BE2C (cell line): Measurements from ENCODE around the gene CPSF4.

Experiments
- DNase-seq: peaks from one replicate; pipeline ENCODE4 v3.0.0-alpha.2; 2020
- H3K27me3 ChIP-seq: fragments of 250-450 bp; sonication (Bioruptor Pico); 2 replicates; pipeline ENCODE4 v1.5.1; 2020; ENCODE audit warnings: mild to moderate bottlenecking
- H3K36me3 ChIP-seq: fragments of 250-450 bp; sonication (Bioruptor Pico); 2 replicates; pipeline ENCODE4 v1.5.1; 2020; ENCODE audit warnings: mild to moderate bottlenecking
- H3K4me1 ChIP-seq: fragments of 250-450 bp; sonication (Bioruptor Pico); 2 replicates; pipeline ENCODE4 v1.5.1; 2020
- H3K4me3 ChIP-seq: 2 replicates; pipeline ENCODE4 v1.5.1; 2011; ENCODE audit warnings: low read depth, low read length
- H3K9me3 ChIP-seq: fragments of 250-450 bp; sonication (Bioruptor Pico); 2 replicates; pipeline ENCODE4 v1.5.1; 2020
- CTCF ChIP-seq: IDR thresholded peaks from 2 replicates; pipeline ENCODE4 v1.5.1; 2012; ENCODE audit warnings: mild to moderate bottlenecking, low read depth, low read length

The CPSF4 gene

GRCh38 chr7:99451936-99452335, 13.2 kb downstream of the CPSF4 start:
- Histone ChIP-seq H3K36me3 (peaks cover 88% of the 10 kb centered on the region), H3K4me1 (no peaks in the 10 kb centered on the region), H3K4me3 (no peak overlapping the region), H3K9me3 (no peaks in the 10 kb centered on the region), H3K27me3 (no peaks in the 10 kb centered on the region)
- DNase-seq = no peak
- TF ChIP-seq CTCF = no peak

GRCh38 chr7:99452541-99452940, 13.8 kb downstream of the CPSF4 start:
- H3K9me3 ChIP-seq = no peaks in the 10 kb centered on the region
- no peak for DNase-seq
- H3K36me3 ChIP-seq = peaks cover 91% of the 10 kb centered on the region
- H3K27me3 ChIP-seq = no peaks in the 10 kb centered on the region
- no peak for TF ChIP-seq CTCF
- no peak overlapping the region for H3K4me3 ChIP-seq
- H3K4me1 ChIP-seq = no peaks in the 10 kb centered on the region

- H3K4me1 ChIP-seq = no peaks in the 10 kb centered on the region
- H3K27me3 ChIP-seq = no peaks in the 10 kb centered on the region
- peaks cover 91% of the 10 kb centered on the region for H3K36me3 ChIP-seq
- H3K9me3 ChIP-seq = no peaks in the 10 kb centered on the region
- H3K4me3 ChIP-seq = no peak overlapping the region
- TF ChIP-seq CTCF = no peak
- DNase-seq = no peak
Measured at GRCh38 chr7:99453105-99453504, 14.4 kb downstream of the CPSF4 start.

- H3K27me3 ChIP-seq = no peaks in the 10 kb centered on the region
- no peak overlapping the region for H3K4me3 ChIP-seq
- no peak for TF ChIP-seq CTCF
- no peak for DNase-seq
- no peaks in the 10 kb centered on the region for H3K4me1 ChIP-seq
- H3K36me3 ChIP-seq = peaks cover 90% of the 10 kb centered on the region
- no peaks in the 10 kb centered on the region for H3K9me3 ChIP-seq
Measured at GRCh38 chr7:99455874-99456273, 17.1 kb downstream of the CPSF4 start.

- no peaks in the 10 kb centered on the region for H3K4me1 ChIP-seq
- no peak for DNase-seq
- H3K27me3 ChIP-seq = no peaks in the 10 kb centered on the region
- H3K36me3 ChIP-seq = peaks cover 90% of the 10 kb centered on the region
- TF ChIP-seq CTCF = no peak
- no peak overlapping the region for H3K4me3 ChIP-seq
- no peaks in the 10 kb centered on the region for H3K9me3 ChIP-seq
Measured at GRCh38 chr7:99456288-99456687, 17.5 kb downstream of the CPSF4 start.

GRCh38 chr7:99457050-99457649, 18.4 kb downstream of the CPSF4 start:
- no peaks in the 10 kb centered on the region for H3K4me1 ChIP-seq
- TF ChIP-seq CTCF = no peak
- peaks cover 93% of the 10 kb centered on the region for H3K36me3 ChIP-seq
- no peaks in the 10 kb centered on the region for H3K27me3 ChIP-seq
- DNase-seq = no peak
- no peak overlapping the region for H3K4me3 ChIP-seq
- no peaks in the 10 kb centered on the region for H3K9me3 ChIP-seq
